K562 (cell line): ENCODE measurements around the gene SLC26A8. TPM values are rescaled to one million over a fixed set of nuclear protein-coding genes. Genes with fewer than 3 reads are reported as not detected.

Experiments
- ATAC-seq: fragments of 200-7000 bp; cut with Tn5 transposase; 3 replicates; pipeline ENCODE4 v1.9.1; 2020; ENCODE audit warnings: moderate library complexity
- BruUV-seq: library from RNA; stranded (reverse); fragments of 400-500 nt; replicated peaks from 2 replicates; lab custom pipeline; 2021; lab: Mats Ljungman, UMichigan
- CTCF ChIA-PET: fragments of 300-600 bp; formaldehyde crosslinking; extraction: SDS; loops from one replicate; lab custom pipeline; 2021; ENCODE audit warnings: low intra/inter-chr PET ratio; lab: Yijun Ruan, JAX
- POLR2A ChIA-PET: fragments of 300-600, 350-650 bp; sonication (Branson Sonifier 250); formaldehyde crosslinking; extraction: SDS; loops from one replicate; lab custom pipeline; 2021; ENCODE audit warnings: antibody characterized with exemption, inconsistent platforms; lab: Yijun Ruan, JAX
- DNase-seq, 4 experiments: peaks; one replicate each; pipeline versions ENCODE4 v3.0.0 to v3.0.0-alpha.2; 2011 to 2018; ENCODE audit warnings: low spot score in 3 of 4, mixed read lengths in 3 of 4; ENCODE audit errors: extremely low read depth in 1 of 4
- FAIRE-seq: peaks from 2 replicates; lab custom pipeline; 2011; peaks lifted over from hg19 to GRCh38; lab: Jason Lieb, UNC
- H2AFZ ChIP-seq: 2 replicates; pipeline ENCODE4 v1.6.0; 2011; ENCODE audit warnings: low read depth, low read length, control low read depth, inconsistent platforms
- H3K27ac ChIP-seq: fragments of 200-600 bp; 3 replicates; pipeline ENCODE4 v1.8.0; 2011; ENCODE audit warnings: low read depth, mild to moderate bottlenecking, control low read depth, inconsistent platforms, low read length, moderate library complexity, mixed read lengths; ENCODE audit errors: extremely low read depth
- H3K27me3 ChIP-seq, 2 experiments: fragments of 300-600 bp in 1 of 2; 2 replicates in 1 of 2; 3 replicates in 1 of 2; pipeline versions ENCODE4 v1.6.0 to v1.8.0; 2011; ENCODE audit warnings: inconsistent platforms in 2 of 2, low read length in 2 of 2, mild to moderate bottlenecking in 1 of 2, mixed read lengths in 1 of 2, moderate library complexity in 1 of 2; ENCODE audit not compliant: control insufficient read depth in 2 of 2, insufficient read depth in 2 of 2
- H3K36me3 ChIP-seq: fragments of 300-600 bp; 3 replicates; pipeline ENCODE4 v1.8.0; 2011; ENCODE audit warnings: mild to moderate bottlenecking, low read length, inconsistent platforms; ENCODE audit not compliant: control insufficient read depth, insufficient read depth
- H3K4me1 ChIP-seq, 2 experiments: fragments of 200-600 bp in 1 of 2; replicated peaks in 1 of 2; 2 replicates in 1 of 2; 3 replicates in 1 of 2; pipeline versions ENCODE4 v1.5.1 to v1.8.0; 2011; ENCODE audit warnings: inconsistent platforms in 2 of 2, low read length in 2 of 2, mild to moderate bottlenecking in 1 of 2, mixed read lengths in 1 of 2, moderate library complexity in 1 of 2; ENCODE audit not compliant: control insufficient read depth in 2 of 2, insufficient read depth in 2 of 2
- H3K4me2 ChIP-seq: 2 replicates; pipeline ENCODE4 v1.6.1; 2011; ENCODE audit warnings: low read length, control low read depth, inconsistent platforms, mixed read lengths; ENCODE audit not compliant: insufficient read depth
- H3K4me3 ChIP-seq: fragments of 200-600 bp; sonication (generic), shearing (Covaris generic); 2 replicates; pipeline ENCODE4 v1.5.1; 2016; ENCODE audit warnings: control low read depth, inconsistent platforms
- H3K79me2 ChIP-seq: fragments of 200-600 bp; 3 replicates; pipeline ENCODE4 v1.8.0; 2011; ENCODE audit warnings: low read length, inconsistent platforms; ENCODE audit not compliant: control insufficient read depth, insufficient read depth
- H3K9ac ChIP-seq, 2 experiments: 2 replicates each; pipeline versions ENCODE4 v1.6.0 to v1.6.1; 2011; ENCODE audit warnings: low read depth in 2 of 2, low read length in 2 of 2, control low read depth in 1 of 2, inconsistent platforms in 1 of 2, mild to moderate bottlenecking in 1 of 2, mixed read lengths in 1 of 2; ENCODE audit not compliant: insufficient read depth in 1 of 2
- H3K9me1 ChIP-seq: one replicate; pipeline ENCODE4 v1.6.0; 2011; ENCODE audit warnings: inconsistent platforms, mild to moderate bottlenecking, low read length, moderate library complexity; ENCODE audit not compliant: control insufficient read depth, insufficient read depth
- H3K9me3 ChIP-seq: replicated peaks from 2 replicates; pipeline ENCODE4 v1.5.1; 2011; ENCODE audit warnings: low read depth, low read length, inconsistent platforms; ENCODE audit not compliant: control insufficient read depth, insufficient read depth
- H4K20me1 ChIP-seq: replicated peaks from 2 replicates; pipeline ENCODE4 v1.6.1; 2011; ENCODE audit warnings: low read length, inconsistent platforms, mixed read lengths; ENCODE audit not compliant: control insufficient read depth, insufficient read depth
- ETV1 ChIP-seq: fragments of 450-650 bp; conservative IDR thresholded peaks from 2 replicates; pipeline ENCODE4 v1.6.1; 2016; ENCODE audit warnings: missing genetic modification characterization, control low read depth, low read depth, missing compliant biosample characterization
- TFAM ChIP-seq: fragments of 250-450 bp; sonication (Bioruptor Pico); conservative IDR thresholded peaks from 2 replicates; pipeline ENCODE4 v1.5.0; 2021; ENCODE audit warnings: mild to moderate bottlenecking, moderate library complexity
- ZNF146 ChIP-seq: IDR thresholded peaks from one replicate; pipeline ENCODE4 v1.6.1; 2018; ENCODE audit warnings: missing compliant biosample characterization; ENCODE audit not compliant: unreplicated experiment
- WGBS: fragments of 100-300 bp; shearing (Covaris generic); methylation state at CpG from one replicate; pipeline ENCODE4 v1.1.6; 2016; ENCODE audit warnings: low coverage, mixed read lengths; ENCODE audit not compliant: insufficient coverage; ENCODE audit errors: missing lambda C conversion rate; 5-methylcytosine and 5-hydroxymethylcytosine counted together
- in situ Hi-C: fragments of 300-500 bp; cut with MboI; formaldehyde crosslinking; loops from 4 replicates; pipeline ENCODE4 v1.15.0; 2018; ENCODE audit warnings: inconsistent platforms, mixed read lengths
- intact Hi-C: fragments of 100-400 bp; cut with micrococcal nuclease; formaldehyde crosslinking; loops from 2 replicates; pipeline ENCODE4 v1.14.2; 2022
- polyA plus RNA-seq, 8 experiments: library from polyadenylated mRNA; depleted of rRNA in 4 of 8; stranded (reverse) in 5 of 8; unstranded in 3 of 8; fragments of >200 nt; fragmentation: Nextera tagmentation in 2 of 8; fragmentation: Illumina TruSeq in 1 of 8; extraction: Ambion mirVana in 2 of 8; extraction: Trizol in 1 of 8; gene quantifications; 2 replicates each; pipeline versions ENCODE4 v1.2.1 to v1.2.3, GENCODE V29; 2011 to 2014; ENCODE audit warnings: inconsistent platforms in 1 of 8, missing spikeins in 1 of 8
- total RNA-seq, 7 experiments: library from RNA; depleted of rRNA in 6 of 7; stranded (reverse); fragments of >200 nt in 6 of 7; fragmentation: Illumina TruSeq in 2 of 7; extraction: Trizol in 2 of 7; gene quantifications; 2 replicates each; pipeline versions ENCODE4 v1.2.1 to v1.2.3, GENCODE V29; 2011 to 2021; ENCODE audit warnings: low replicate concordance in 1 of 7
- TF ChIP-seq, protein P1 (sequence below), 2 experiments: fragments of 450-650 bp in 1 of 2; IDR thresholded peaks; 2 replicates each; pipeline ENCODE4 v1.6.1; 2011 to 2017; ENCODE audit warnings: low read depth in 2 of 2, antibody characterized with exemption in 1 of 2, borderline replicate concordance in 1 of 2, low read length in 1 of 2, mild to moderate bottlenecking in 1 of 2, mixed read lengths in 1 of 2; ENCODE audit not compliant: control insufficient read depth in 1 of 2
- TF ChIP-seq, protein P2 (sequence below): fragments of 150-350 bp; conservative IDR thresholded peaks from 2 replicates; pipeline ENCODE4 v1.6.1; 2014; ENCODE audit warnings: low read length
- TF ChIP-seq, protein P3 (sequence below): fragments of 450-650 bp; conservative IDR thresholded peaks from 2 replicates; pipeline ENCODE4 v1.6.1; 2016; ENCODE audit warnings: missing genetic modification characterization, low read depth, mild to moderate bottlenecking, control low read depth, missing compliant biosample characterization
- TF ChIP-seq, protein P4 (sequence below): fragments of 250-450 bp; sonication (Bioruptor Pico); IDR thresholded peaks from 2 replicates; pipeline ENCODE4 v1.8.0; 2022; ENCODE audit warnings: inconsistent platforms

Gene SLC26A8
- total and polyA plus RNA-seq, 9 of the 15 experiments (the other 6 are each of a cell fraction or from before 2014, with no cell fraction given): not detected

DNA sequence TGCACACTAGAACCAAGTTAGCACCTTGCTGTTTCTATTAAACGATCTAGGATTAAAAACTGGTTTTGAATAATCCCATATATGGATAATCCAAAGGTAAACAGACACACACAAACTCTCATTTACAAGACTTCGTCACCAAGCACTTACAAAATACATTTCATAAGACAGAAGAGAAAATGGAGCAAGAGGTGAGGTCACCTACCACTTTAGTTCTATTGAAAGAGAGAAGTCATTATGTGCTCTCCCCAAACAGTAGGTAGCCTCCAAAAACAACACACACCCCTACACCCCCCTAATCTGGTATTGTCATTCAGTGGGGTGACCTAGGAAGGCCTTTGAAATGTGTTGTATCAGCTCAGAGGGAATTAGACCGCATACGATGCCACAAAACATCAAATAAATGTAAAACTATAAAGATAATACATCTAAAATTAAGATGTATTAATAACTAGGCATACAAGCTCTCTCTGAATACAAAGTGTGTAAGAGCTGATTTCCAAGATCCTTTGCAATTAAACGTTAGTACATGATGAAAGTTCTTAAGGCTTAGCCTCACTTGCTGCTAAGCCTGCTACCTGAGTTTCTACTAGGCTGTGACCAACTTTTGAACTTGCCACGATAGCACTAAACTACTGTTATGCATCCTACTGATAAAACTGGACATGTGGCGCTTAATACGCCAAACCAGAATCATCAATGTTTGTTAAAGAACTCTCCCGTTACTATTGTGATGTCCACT, 105.2 kb downstream of the SLC26A8 start:
- H3K9me1 ChIP-seq: no peaks in the 10 kb centered on the region
- peak overlapping the region; percentile 98 for H3K4me2 ChIP-seq
- peak overlapping the region; percentile 69 for H2AFZ ChIP-seq
- CTCF ChIA-PET: no interaction called here
- TSS peak; percentile 49 for BruUV-seq
- POLR2A ChIA-PET: interaction anchor here (0.7 to 1.9 kb wide), 5 partner anchors 8 to 66 kb away, joined by 3 to 12 read pairs (median 4); no protein-coding TSS in a partner anchor
- in situ Hi-C loops (no loop called here), intact Hi-C loops (no loop called here)
- H4K20me1 ChIP-seq: peaks cover 16% of the 10 kb centered on the region
- peaks cover 10 to 13% of the 10 kb centered on the region in 2 experiments; a peak in 4 of 5 replicates for H3K4me1 ChIP-seq
- H3K27ac ChIP-seq: peak overlapping the region; percentile 81
- 2% methylated on average over 9 of the region's 9 CpGs for WGBS
- H3K9me3 ChIP-seq: no peaks in the 10 kb centered on the region
- H3K27me3 ChIP-seq: no peaks in the 10 kb centered on the region
- peak; percentile 42 for ATAC-seq
- peak; percentile 65 for FAIRE-seq
- DNase-seq: peak in 2 of 4 experiments; percentile 35 to 37
- H3K79me2 ChIP-seq: peaks cover 85% of the 10 kb centered on the region
- peaks cover 51% of the 10 kb centered on the region for H3K36me3 ChIP-seq
- peak overlapping the region; percentile 69 for H3K4me3 ChIP-seq
- peak overlapping the region; percentile 80 to 99 for H3K9ac ChIP-seq
- TF ChIP-seq ZNF146 (CRISPR knock-in tag) (no peak), TFAM (CRISPR knock-in tag) (no peak), ETV1 (0 out of 2 replicates have a peak, but pooled peaks have one; percentile 40)
- TF ChIP-seq, protein P1, sequence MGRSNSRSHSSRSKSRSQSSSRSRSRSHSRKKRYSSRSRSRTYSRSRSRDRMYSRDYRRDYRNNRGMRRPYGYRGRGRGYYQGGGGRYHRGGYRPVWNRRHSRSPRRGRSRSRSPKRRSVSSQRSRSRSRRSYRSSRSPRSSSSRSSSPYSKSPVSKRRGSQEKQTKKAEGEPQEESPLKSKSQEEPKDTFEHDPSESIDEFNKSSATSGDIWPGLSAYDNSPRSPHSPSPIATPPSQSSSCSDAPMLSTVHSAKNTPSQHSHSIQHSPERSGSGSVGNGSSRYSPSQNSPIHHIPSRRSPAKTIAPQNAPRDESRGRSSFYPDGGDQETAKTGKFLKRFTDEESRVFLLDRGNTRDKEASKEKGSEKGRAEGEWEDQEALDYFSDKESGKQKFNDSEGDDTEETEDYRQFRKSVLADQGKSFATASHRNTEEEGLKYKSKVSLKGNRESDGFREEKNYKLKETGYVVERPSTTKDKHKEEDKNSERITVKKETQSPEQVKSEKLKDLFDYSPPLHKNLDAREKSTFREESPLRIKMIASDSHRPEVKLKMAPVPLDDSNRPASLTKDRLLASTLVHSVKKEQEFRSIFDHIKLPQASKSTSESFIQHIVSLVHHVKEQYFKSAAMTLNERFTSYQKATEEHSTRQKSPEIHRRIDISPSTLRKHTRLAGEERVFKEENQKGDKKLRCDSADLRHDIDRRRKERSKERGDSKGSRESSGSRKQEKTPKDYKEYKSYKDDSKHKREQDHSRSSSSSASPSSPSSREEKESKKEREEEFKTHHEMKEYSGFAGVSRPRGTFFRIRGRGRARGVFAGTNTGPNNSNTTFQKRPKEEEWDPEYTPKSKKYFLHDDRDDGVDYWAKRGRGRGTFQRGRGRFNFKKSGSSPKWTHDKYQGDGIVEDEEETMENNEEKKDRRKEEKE (IDR thresholded peaks at IDR 0.05; ENCODE audit: borderline replicate concordance in 1 of 2, control insufficient read depth in 1 of 2, low read depth in 2 of 2, low read length in 1 of 2): 0 out of 4 replicates have a peak, but pooled peaks of 1 of the 2 experiments have one; percentile 22
- TF ChIP-seq, protein P2, sequence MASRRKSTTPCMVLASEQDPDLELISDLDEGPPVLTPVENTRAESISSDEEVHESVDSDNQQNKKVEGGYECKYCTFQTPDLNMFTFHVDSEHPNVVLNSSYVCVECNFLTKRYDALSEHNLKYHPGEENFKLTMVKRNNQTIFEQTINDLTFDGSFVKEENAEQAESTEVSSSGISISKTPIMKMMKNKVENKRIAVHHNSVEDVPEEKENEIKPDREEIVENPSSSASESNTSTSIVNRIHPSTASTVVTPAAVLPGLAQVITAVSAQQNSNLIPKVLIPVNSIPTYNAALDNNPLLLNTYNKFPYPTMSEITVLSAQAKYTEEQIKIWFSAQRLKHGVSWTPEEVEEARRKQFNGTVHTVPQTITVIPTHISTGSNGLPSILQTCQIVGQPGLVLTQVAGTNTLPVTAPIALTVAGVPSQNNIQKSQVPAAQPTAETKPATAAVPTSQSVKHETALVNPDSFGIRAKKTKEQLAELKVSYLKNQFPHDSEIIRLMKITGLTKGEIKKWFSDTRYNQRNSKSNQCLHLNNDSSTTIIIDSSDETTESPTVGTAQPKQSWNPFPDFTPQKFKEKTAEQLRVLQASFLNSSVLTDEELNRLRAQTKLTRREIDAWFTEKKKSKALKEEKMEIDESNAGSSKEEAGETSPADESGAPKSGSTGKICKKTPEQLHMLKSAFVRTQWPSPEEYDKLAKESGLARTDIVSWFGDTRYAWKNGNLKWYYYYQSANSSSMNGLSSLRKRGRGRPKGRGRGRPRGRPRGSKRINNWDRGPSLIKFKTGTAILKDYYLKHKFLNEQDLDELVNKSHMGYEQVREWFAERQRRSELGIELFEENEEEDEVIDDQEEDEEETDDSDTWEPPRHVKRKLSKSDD: no peak
- TF ChIP-seq, protein P3, sequence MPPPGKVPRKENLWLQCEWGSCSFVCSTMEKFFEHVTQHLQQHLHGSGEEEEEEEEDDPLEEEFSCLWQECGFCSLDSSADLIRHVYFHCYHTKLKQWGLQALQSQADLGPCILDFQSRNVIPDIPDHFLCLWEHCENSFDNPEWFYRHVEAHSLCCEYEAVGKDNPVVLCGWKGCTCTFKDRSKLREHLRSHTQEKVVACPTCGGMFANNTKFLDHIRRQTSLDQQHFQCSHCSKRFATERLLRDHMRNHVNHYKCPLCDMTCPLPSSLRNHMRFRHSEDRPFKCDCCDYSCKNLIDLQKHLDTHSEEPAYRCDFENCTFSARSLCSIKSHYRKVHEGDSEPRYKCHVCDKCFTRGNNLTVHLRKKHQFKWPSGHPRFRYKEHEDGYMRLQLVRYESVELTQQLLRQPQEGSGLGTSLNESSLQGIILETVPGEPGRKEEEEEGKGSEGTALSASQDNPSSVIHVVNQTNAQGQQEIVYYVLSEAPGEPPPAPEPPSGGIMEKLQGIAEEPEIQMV (tag): no peak
- TF ChIP-seq, protein P4, sequence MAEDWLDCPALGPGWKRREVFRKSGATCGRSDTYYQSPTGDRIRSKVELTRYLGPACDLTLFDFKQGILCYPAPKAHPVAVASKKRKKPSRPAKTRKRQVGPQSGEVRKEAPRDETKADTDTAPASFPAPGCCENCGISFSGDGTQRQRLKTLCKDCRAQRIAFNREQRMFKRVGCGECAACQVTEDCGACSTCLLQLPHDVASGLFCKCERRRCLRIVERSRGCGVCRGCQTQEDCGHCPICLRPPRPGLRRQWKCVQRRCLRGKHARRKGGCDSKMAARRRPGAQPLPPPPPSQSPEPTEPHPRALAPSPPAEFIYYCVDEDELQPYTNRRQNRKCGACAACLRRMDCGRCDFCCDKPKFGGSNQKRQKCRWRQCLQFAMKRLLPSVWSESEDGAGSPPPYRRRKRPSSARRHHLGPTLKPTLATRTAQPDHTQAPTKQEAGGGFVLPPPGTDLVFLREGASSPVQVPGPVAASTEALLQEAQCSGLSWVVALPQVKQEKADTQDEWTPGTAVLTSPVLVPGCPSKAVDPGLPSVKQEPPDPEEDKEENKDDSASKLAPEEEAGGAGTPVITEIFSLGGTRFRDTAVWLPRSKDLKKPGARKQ (CRISPR knock-in tag): no peak
